ACC112 (cell line): ENCODE results near the gene DNAJC6.

Source experiments
- H2AFZ ChIP-seq: fragments of 200-600 bp; sonication (generic); one replicate; pipeline ENCODE4 v1.6.0; 2017; ENCODE audit warnings: antibody characterized with exemption, low read length; ENCODE audit not compliant: unreplicated experiment
- H3K27ac ChIP-seq: fragments of 200-600 bp; sonication (generic); 2 replicates; pipeline ENCODE4 v1.5.1; 2014; ENCODE audit warnings: low read depth, mild to moderate bottlenecking, antibody characterized with exemption, low read length, moderate library complexity
- H3K27me3 ChIP-seq: fragments of 200-600 bp; sonication (generic); 2 replicates; pipeline ENCODE4 v1.6.1; 2014; ENCODE audit warnings: mild to moderate bottlenecking, antibody characterized with exemption, low read length, moderate library complexity, mixed read lengths; ENCODE audit not compliant: insufficient read depth
- H3K36me3 ChIP-seq: fragments of 200-600 bp; sonication (generic); 2 replicates; pipeline ENCODE4 v1.6.1; 2016; ENCODE audit warnings: mild to moderate bottlenecking, antibody characterized with exemption, low read length, moderate library complexity, mixed read lengths; ENCODE audit not compliant: insufficient read depth
- H3K4me1 ChIP-seq: fragments of 200-600 bp; sonication (generic); one replicate; pipeline ENCODE4 v1.6.1; 2016; ENCODE audit warnings: low read length, mixed read lengths; ENCODE audit not compliant: insufficient read depth, unreplicated experiment, control insufficient read depth
- H3K4me3 ChIP-seq: fragments of 200-600 bp; sonication (generic); 2 replicates; pipeline ENCODE4 v1.5.1; 2014; ENCODE audit warnings: mild to moderate bottlenecking, low read depth, low read length
- H3K79me2 ChIP-seq: fragments of 200-600 bp; sonication (generic); one replicate; pipeline ENCODE4 v1.6.0; 2016; ENCODE audit warnings: low read length; ENCODE audit not compliant: control insufficient read depth, unreplicated experiment, insufficient read depth

DNAJC6 gene

DNA sequence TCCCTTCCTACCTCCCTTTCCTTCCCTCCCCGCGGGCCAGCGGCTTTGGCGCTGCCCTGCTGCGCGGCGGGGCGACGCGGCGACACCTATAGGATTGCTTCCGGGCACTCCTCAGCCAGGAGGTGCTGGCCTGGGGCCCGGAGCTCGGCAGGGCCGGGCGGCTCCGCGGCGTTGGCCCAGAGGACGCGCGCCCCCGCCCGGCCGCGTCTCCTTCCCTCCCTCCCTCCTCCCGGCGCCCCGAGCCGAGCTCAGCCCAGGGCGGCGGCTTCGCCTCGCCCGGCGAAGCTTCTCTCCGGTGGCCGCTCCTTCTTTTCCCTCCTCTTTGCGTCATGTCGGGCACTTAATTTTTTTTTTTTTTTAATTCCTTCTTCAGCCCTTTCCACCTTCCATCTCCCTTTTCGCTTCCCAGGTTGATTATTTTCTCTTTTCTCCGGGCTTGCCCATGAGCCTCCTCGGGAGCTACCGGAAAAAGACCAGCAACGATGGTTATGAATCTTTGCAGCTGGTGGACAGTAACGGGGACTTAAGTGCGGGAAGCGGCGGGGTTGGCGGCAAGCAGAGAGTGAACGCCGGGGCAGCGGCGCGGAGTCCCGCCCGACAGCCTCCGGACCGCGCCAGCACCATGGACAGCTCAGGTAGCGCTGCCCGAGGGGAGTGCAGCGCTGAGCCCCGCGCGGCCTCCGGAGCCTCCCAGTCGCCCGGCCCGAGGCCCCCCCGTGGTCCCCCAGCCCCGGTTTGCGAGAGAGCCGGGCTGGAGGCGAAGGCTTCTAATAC, at the start of gene DNAJC6:
DNAJC6 (plus strand) TSS at position 240 of the 774 bp plus-strand sequence; CDS start at position 443, 203 bp downstream.
- Histone ChIP-seq H3K4me1 (no peaks in the 10 kb centered on the region), H3K79me2 (no peaks in the 10 kb centered on the region), H3K27ac (no peak within 1 kb of the TSS), H3K27me3 (peaks cover 31% of the 10 kb centered on the region), H3K4me3 (peak within 1 kb of the TSS; percentile 88), H3K36me3 (no peaks in the 10 kb centered on the region), H2AFZ (no peak within 1 kb of the TSS)

DNA sequence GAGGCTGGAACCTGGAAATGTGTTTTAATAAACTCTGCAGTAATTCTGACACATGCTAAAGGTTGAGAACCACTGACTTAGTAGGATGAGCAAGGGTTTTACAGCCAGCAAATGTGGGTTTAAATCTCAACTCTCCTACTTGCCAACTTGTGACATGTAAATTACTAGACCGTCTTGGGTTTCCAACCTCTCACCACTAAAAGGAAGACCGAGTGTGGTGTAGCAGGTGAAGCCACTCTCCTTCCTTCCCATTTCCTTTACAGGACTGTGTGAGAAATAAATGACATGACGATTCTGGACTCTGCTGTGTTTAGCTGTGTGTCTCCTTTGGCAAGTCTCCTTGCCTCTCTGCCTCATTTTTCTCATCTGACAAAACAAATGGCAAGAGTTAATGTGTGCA, 49.5 kb upstream of the DNAJC6 start:
- Histone ChIP-seq H3K4me3 (no peak overlapping the region), H3K36me3 (no peaks in the 10 kb centered on the region), H3K27me3 (no peaks in the 10 kb centered on the region), H3K27ac (no peak overlapping the region), H2AFZ (no peak overlapping the region), H3K4me1 (peaks cover 15% of the 10 kb centered on the region), H3K79me2 (no peaks in the 10 kb centered on the region)

DNA sequence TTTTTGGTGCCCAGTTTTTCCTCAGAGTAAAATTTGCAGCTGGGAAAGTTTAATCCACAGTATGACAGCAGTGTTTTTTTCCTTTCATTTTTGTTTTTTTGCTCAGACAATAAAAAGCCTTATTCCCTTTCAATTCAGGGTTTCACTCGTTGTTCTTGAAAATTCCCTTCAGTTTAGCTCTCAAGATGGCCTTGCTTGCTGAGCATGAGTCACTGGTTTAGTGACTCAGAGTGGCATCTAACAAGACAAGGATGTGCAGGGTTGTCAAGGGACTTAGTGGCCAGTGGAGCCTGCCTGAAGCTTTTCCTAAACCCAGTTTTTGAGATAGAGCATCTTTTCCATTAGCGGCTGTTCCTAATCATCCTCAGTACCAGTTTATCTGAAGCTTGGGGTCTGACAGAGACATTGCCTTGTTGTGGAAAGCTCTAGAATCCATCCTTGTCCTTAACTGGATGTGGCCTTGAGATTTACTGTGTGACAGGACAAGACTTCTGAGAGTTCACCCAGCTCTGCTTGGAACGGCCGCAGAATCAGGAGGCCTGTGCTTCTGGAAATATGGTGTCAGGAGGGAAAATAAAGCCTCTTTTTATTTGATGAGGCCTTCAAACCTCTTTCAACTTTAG, 48.4 kb upstream of the DNAJC6 start:
- H3K27ac ChIP-seq: peak overlapping the region; percentile 49; the same call in 1 of the 2 replicates
- no peaks in the 10 kb centered on the region for H3K36me3 ChIP-seq
- peak overlapping the region; percentile 64 for H2AFZ ChIP-seq

DNA sequence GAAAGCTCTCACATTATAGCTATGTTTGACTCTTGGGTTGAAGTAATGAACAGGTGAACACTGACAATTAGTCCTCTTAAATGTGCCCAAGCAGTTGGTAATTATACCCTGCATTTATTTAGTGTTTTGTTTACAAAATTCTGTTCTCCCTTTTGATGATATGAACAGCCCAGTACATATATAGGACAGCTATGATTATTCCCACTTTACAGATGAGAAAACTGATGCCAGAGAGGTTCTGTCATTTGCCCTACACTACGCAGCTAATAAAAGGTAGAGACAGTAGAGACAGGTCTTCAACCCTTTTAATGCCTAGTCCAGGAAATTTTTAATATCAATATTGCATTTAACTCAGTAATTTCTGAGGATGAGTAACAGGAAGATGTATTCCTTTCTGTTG, 46.1 kb upstream of the DNAJC6 start:
- Histone ChIP-seq H3K4me3 (no peak overlapping the region), H3K36me3 (no peaks in the 10 kb centered on the region), H3K27ac (no peak overlapping the region), H3K4me1 (peaks cover 22% of the 10 kb centered on the region), H3K79me2 (no peaks in the 10 kb centered on the region), H3K27me3 (no peaks in the 10 kb centered on the region), H2AFZ (no peak overlapping the region)

More for the DNA sequence above, 48.4 kb upstream of the DNAJC6 start:
- Histone ChIP-seq H3K27me3 (no peaks in the 10 kb centered on the region), H3K4me3 (peak overlapping the region; percentile 49; the same call in 1 of the 2 replicates), H3K4me1 (peaks cover 17% of the 10 kb centered on the region), H3K79me2 (no peaks in the 10 kb centered on the region)

DNA sequence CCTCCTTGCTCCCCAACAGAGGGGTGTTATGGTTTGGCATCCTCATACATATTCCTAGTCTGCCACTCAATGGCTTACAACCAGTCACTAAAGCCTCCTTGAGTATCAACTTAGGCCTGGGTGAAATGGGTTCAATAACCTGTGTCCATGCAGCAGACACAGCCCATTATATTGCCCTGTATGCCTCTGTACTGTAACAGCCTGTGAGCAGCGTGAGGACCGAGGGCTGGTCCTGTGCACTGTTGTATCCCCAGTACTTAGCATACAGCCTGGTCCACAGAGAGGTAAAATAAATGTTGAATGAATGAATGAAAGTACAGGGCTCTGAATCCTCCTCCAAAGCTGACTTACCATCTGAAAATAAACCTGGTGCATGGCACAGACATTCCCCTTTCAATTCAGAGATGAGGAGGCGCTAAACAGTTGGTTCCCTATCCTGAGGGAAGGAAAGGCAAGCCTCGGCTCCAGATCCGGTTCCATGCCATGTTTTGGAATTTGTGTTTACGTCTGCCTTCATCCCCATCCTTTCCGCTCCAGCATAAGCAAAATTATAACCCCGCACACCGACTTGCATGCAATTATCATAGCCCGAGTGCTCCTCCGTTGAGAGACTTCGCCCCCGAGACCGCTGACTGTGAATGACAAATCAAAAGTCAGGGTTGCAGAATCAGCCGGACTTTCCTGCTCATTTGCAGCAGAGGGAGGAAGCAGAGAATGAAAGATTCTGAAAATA, 45.0 kb upstream of the DNAJC6 start:
- no peaks in the 10 kb centered on the region for H3K79me2 ChIP-seq
- H3K4me3 ChIP-seq: peak overlapping the region; percentile 71
- H2AFZ ChIP-seq: peak overlapping the region; percentile 34
- H3K36me3 ChIP-seq: no peaks in the 10 kb centered on the region
- H3K27me3 ChIP-seq: no peaks in the 10 kb centered on the region
- peaks cover 22% of the 10 kb centered on the region for H3K4me1 ChIP-seq
- no peak overlapping the region for H3K27ac ChIP-seq

DNA sequence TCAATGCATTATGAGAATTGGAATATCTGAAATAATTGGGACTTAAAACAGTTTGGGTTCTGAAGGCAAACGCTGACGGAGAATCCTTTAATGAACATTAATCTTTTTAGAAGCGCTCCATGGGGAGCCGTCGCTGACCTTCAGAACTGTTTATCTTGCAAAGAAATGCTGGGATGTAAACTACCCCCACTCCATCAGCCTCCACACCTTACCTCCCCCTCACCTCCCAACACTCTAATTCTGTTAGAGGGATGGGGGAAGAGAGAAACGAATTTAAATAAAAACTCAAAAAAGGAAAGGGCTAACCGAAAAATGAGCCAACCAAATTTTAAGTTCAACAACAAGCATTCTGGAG, 44.1 kb upstream of the DNAJC6 start:
- Histone ChIP-seq H3K27me3 (no peaks in the 10 kb centered on the region), H2AFZ (peak overlapping the region; percentile 99), H3K36me3 (no peaks in the 10 kb centered on the region), H3K79me2 (no peaks in the 10 kb centered on the region), H3K27ac (no peak overlapping the region), H3K4me1 (peaks cover 16% of the 10 kb centered on the region), H3K4me3 (peak overlapping the region; percentile 71)

DNA sequence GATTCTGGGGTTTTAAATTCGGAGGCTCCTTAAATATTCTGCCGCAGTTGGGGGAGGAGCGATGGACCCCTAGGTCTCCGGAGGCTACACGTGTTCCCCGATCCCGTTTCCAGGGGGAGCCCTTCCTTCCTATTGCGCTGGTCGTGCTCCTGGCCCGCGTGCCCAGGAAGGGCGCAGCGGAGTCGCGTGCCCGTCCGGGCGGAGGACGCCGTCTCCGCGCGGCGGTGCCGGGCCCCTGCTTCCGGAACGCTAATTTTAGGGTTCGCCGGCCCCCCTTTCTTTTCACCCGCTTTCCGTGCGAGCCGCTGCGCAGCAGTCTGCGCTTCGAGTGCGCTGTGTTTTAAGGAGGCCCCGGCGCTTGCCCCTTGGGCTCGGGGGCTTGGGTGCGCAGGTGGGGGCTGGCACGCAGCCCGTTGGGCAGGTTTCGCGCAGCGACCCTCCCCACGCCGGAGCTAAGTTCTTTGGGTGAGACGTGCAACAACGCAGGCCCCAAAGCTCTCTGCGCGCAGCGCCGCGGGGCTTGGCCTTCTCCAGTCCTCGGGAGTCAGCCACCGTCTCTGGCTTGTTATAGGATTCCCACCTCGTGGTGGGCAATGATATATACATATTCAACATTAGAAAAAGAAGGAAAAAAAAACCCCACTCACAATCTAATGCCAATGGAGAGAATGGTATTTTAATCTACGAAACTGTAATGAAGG, 43.5 kb upstream of the DNAJC6 start:
- H3K4me3 ChIP-seq: peak overlapping the region; percentile 71
- no peaks in the 10 kb centered on the region for H3K79me2 ChIP-seq
- no peak overlapping the region for H3K27ac ChIP-seq
- no peaks in the 10 kb centered on the region for H3K27me3 ChIP-seq
- no peaks in the 10 kb centered on the region for H3K36me3 ChIP-seq
- peak overlapping the region; percentile 99 for H2AFZ ChIP-seq
- H3K4me1 ChIP-seq: peaks cover 11% of the 10 kb centered on the region

DNA sequence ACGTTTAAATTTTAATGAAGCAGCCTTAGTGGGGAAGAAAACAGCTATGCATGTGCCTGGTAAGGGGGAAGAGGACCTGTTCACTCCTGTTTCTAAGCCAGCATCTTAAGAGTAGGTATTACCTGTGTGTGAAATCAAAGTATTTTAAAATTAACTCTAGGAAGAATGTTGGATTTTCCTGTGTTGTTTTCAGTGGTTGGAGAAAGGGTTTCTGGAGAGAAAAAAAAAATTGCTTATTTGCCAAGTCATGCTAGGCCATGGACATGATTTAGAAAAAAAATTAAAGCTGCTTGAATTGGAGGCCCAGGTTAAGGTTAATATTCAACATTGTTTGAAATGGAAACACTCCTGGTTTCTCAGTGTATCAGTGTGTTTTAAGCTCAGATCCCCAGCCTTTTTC, 42.9 kb upstream of the DNAJC6 start:
- no peaks in the 10 kb centered on the region for H3K27me3 ChIP-seq
- H3K4me1 ChIP-seq: peaks cover 7% of the 10 kb centered on the region
- H3K4me3 ChIP-seq: peak overlapping the region; percentile 71
- no peaks in the 10 kb centered on the region for H3K36me3 ChIP-seq
- no peak overlapping the region for H3K27ac ChIP-seq
- peak overlapping the region; percentile 99 for H2AFZ ChIP-seq
- H3K79me2 ChIP-seq: no peaks in the 10 kb centered on the region

DNA sequence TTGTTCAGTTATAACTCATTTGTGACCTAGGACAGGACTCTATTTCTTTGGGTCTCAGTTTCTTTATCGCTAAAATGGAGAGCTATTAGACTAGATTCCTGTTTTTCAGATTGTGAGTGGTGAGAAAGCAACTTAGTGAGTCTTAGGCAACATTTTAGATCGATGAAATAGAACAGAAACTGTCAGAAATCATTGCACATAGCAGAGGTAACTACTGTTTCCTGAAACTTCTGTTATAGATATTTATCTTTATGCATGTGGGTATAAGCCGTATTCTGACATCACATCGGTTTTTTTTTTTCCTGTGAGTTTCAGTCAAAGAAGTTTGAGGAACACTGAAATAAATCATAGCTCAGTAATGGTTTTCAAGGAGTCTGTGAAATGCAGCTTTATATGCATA, 42.1 kb upstream of the DNAJC6 start:
- peaks cover 7% of the 10 kb centered on the region for H3K4me1 ChIP-seq
- no peak overlapping the region for H2AFZ ChIP-seq
- no peaks in the 10 kb centered on the region for H3K27me3 ChIP-seq
- no peak overlapping the region for H3K27ac ChIP-seq
- H3K79me2 ChIP-seq: no peaks in the 10 kb centered on the region
- H3K36me3 ChIP-seq: no peaks in the 10 kb centered on the region
- H3K4me3 ChIP-seq: no peak overlapping the region

DNA sequence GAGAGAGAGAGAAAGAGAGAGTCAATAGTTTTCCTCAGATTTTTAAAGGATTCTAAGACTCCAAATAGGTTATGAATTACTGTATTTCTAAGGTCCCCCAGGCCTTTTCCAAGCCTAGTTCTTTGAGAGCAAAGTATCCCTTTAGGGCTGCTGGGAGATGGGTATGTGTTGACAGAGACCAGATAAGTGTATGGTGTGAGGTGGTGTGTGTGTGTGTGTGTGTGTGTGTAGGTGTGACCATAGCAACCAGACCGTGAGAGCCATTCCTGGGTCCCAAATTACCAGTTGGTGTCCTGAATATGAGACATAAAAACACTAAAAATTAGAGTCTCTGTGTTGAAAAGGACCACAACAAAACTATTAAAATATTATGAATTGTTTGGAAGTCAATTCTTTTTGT, 41.7 kb upstream of the DNAJC6 start:
- Histone ChIP-seq H3K4me3 (no peak overlapping the region), H3K79me2 (no peaks in the 10 kb centered on the region), H3K27me3 (no peaks in the 10 kb centered on the region), H3K36me3 (no peaks in the 10 kb centered on the region), H2AFZ (no peak overlapping the region), H3K27ac (no peak overlapping the region), H3K4me1 (peaks cover 7% of the 10 kb centered on the region)
